Large intestine (tissue), 3 donors: ENCODE data around the gene OTULINL. TPM values are rescaled to one million over a fixed set of nuclear protein-coding genes. Genes with fewer than 3 reads are reported as not detected.

Source experiments
- DNase-seq, 2 donors: peaks; one replicate each; pipeline versions ENCODE4 v3.0.0 to v3.0.0-alpha.2; 2013
- H3K27ac ChIP-seq: one replicate; pipeline ENCODE4 v1.5.1; 2013; ENCODE audit warnings: low read length
- H3K27me3 ChIP-seq: 2 replicates; pipeline ENCODE4 v1.6.1; 2013; ENCODE audit warnings: low read length; ENCODE audit not compliant: control insufficient read depth, insufficient read depth
- H3K36me3 ChIP-seq: 2 replicates; pipeline ENCODE4 v1.6.1; 2013; ENCODE audit warnings: low read length; ENCODE audit not compliant: control insufficient read depth, insufficient read depth
- H3K4me1 ChIP-seq: one replicate; pipeline ENCODE4 v1.6.1; 2013; ENCODE audit warnings: low read length; ENCODE audit not compliant: control insufficient read depth, insufficient read depth
- H3K4me3 ChIP-seq: one replicate; pipeline ENCODE4 v1.5.1; 2013; ENCODE audit warnings: low read length
- H3K9me3 ChIP-seq: one replicate; pipeline ENCODE4 v1.6.1; 2013; ENCODE audit warnings: mild to moderate bottlenecking, low read depth, low read length, moderate library complexity; ENCODE audit not compliant: control insufficient read depth
- WGBS: methylation state at CpG from one replicate; pipeline ENCODE4 v1.1.5; 2013; ENCODE audit warnings: low lambda C conversion rate; ENCODE audit not compliant: insufficient coverage; 5-methylcytosine and 5-hydroxymethylcytosine counted together
- polyA plus RNA-seq: library from polyadenylated mRNA; unstranded; fragments of 120-200 nt; gene quantifications from one replicate; pipeline ENCODE4 v1.2.1, GENCODE V29; 2013

OTULINL gene
- polyA plus RNA-seq, 1 donor = 15.8 TPM

- DNase-seq = no peak
- Histone ChIP-seq H3K27ac (no peak overlapping the region), H3K4me1 (no peaks in the 10 kb centered on the region), H3K9me3 (peaks cover 4% of the 10 kb centered on the region), H3K4me3 (no peak overlapping the region), H3K36me3 (no peaks in the 10 kb centered on the region), H3K27me3 (peaks cover 3% of the 10 kb centered on the region)
- WGBS = 51% methylated on average over 3 of the region's 3 CpGs
Measured at GRCh38 chr5:14574096-14574495, 7.5 kb upstream of the OTULINL start.

- H3K36me3 ChIP-seq = no peaks in the 10 kb centered on the region
- H3K27me3 ChIP-seq = peaks cover 3% of the 10 kb centered on the region
- H3K4me3 ChIP-seq = no peak overlapping the region
- peaks cover 4% of the 10 kb centered on the region for H3K9me3 ChIP-seq
- DNase-seq = no peak
- no peak overlapping the region for H3K27ac ChIP-seq
- no peaks in the 10 kb centered on the region for H3K4me1 ChIP-seq
- no CpG with 5 or more reads among the region's 2 CpGs for WGBS
Measured at GRCh38 chr5:14574891-14575508, 6.6 kb upstream of the OTULINL start.

GRCh38 chr5:14576206-14576605, 5.4 kb upstream of the OTULINL start:
- Histone ChIP-seq H3K4me1 (peaks cover 8% of the 10 kb centered on the region), H3K36me3 (no peaks in the 10 kb centered on the region), H3K27ac (no peak overlapping the region), H3K27me3 (peaks cover 3% of the 10 kb centered on the region), H3K9me3 (peaks cover 4% of the 10 kb centered on the region), H3K4me3 (no peak overlapping the region)
- WGBS = 91% methylated on average over 5 of the region's 7 CpGs
- DNase-seq = no peak

GRCh38 chr5:14577079-14577725, 4.4 kb upstream of the OTULINL start:
- no peak overlapping the region for H3K4me3 ChIP-seq
- peaks cover 3% of the 10 kb centered on the region for H3K27me3 ChIP-seq
- H3K4me1 ChIP-seq = peaks cover 8% of the 10 kb centered on the region
- no CpG with 5 or more reads among the region's 40 CpGs for WGBS
- peaks cover 4% of the 10 kb centered on the region for H3K9me3 ChIP-seq
- H3K36me3 ChIP-seq = no peaks in the 10 kb centered on the region
- no peak for DNase-seq
- no peak overlapping the region for H3K27ac ChIP-seq

GRCh38 chr5:14577971-14578370, 3.6 kb upstream of the OTULINL start:
- H3K27ac ChIP-seq = no peak overlapping the region
- H3K4me3 ChIP-seq = no peak overlapping the region
- WGBS = no CpG with 5 or more reads among the region's 4 CpGs
- peaks cover 4% of the 10 kb centered on the region for H3K9me3 ChIP-seq
- no peaks in the 10 kb centered on the region for H3K36me3 ChIP-seq
- peaks cover 11% of the 10 kb centered on the region for H3K4me1 ChIP-seq
- no peak for DNase-seq
- peaks cover 3% of the 10 kb centered on the region for H3K27me3 ChIP-seq

- H3K4me3 ChIP-seq = no peak overlapping the region
- peaks cover 11% of the 10 kb centered on the region for H3K4me1 ChIP-seq
- H3K36me3 ChIP-seq = no peaks in the 10 kb centered on the region
- peaks cover 3% of the 10 kb centered on the region for H3K27me3 ChIP-seq
- no peak for DNase-seq
- H3K27ac ChIP-seq = no peak overlapping the region
- no CpG with 5 or more reads among the region's 7 CpGs for WGBS
- H3K9me3 ChIP-seq = peaks cover 4% of the 10 kb centered on the region
Measured at GRCh38 chr5:14579246-14579645, 2.3 kb upstream of the OTULINL start.

- DNase-seq = no peak
- no peaks in the 10 kb centered on the region for H3K36me3 ChIP-seq
- H3K9me3 ChIP-seq = peaks cover 4% of the 10 kb centered on the region
- peaks cover 12% of the 10 kb centered on the region for H3K4me1 ChIP-seq
- no peak overlapping the region for H3K4me3 ChIP-seq
- 90% methylated on average over 2 of the region's 4 CpGs for WGBS
- peaks cover 3% of the 10 kb centered on the region for H3K27me3 ChIP-seq
- H3K27ac ChIP-seq = no peak overlapping the region
Measured at GRCh38 chr5:14579731-14580397, 1.7 kb upstream of the OTULINL start.

GRCh38 chr5:14580398-14581034, 1.1 kb upstream of the OTULINL start:
- Histone ChIP-seq H3K9me3 (peaks cover 4% of the 10 kb centered on the region), H3K4me1 (peaks cover 17% of the 10 kb centered on the region), H3K27me3 (peaks cover 3% of the 10 kb centered on the region), H3K36me3 (no peaks in the 10 kb centered on the region), H3K27ac (no peak overlapping the region), H3K4me3 (no peak overlapping the region)
- no peak for DNase-seq
- no CpG with 5 or more reads among the region's 6 CpGs for WGBS

GRCh38 chr5:14581891-14582796, 552 bp downstream of the OTULINL start:
- peak; percentile 51 to 82 for DNase-seq
- peaks cover 3% of the 10 kb centered on the region for H3K27me3 ChIP-seq
- WGBS = no CpG with 5 or more reads among the region's 86 CpGs
- peaks cover 19% of the 10 kb centered on the region for H3K4me1 ChIP-seq
- H3K9me3 ChIP-seq = peaks cover 4% of the 10 kb centered on the region
- peak overlapping the region; percentile 62 for H3K27ac ChIP-seq
- peak overlapping the region; percentile 63 for H3K4me3 ChIP-seq
- H3K36me3 ChIP-seq = no peaks in the 10 kb centered on the region

- WGBS = no CpG with 5 or more reads among the region's 9 CpGs
- no peak for DNase-seq
- H3K4me3 ChIP-seq = peak overlapping the region; percentile 63
- no peak overlapping the region for H3K27ac ChIP-seq
- no peaks in the 10 kb centered on the region for H3K9me3 ChIP-seq
- peaks cover 19% of the 10 kb centered on the region for H3K4me1 ChIP-seq
- H3K27me3 ChIP-seq = peaks cover 3% of the 10 kb centered on the region
- H3K36me3 ChIP-seq = no peaks in the 10 kb centered on the region
Measured at GRCh38 chr5:14582797-14583137, 1.2 kb downstream of the OTULINL start.
